Panc1 (cell line): ENCODE data around the gene NFATC1. TPM values are rescaled to one million over a fixed set of nuclear protein-coding genes. Genes with fewer than 3 reads are reported as not detected.

Experiments used
- ATAC-seq: fragments of 200-7000 bp; cut with Tn5 transposase; 2 replicates; pipeline ENCODE4 v1.9.1; 2020; ENCODE audit warnings: mild to moderate bottlenecking, moderate library complexity
- BruUV-seq: library from RNA; stranded (reverse); fragments of 400-500 nt; replicated peaks from 2 replicates; lab custom pipeline; 2021; lab: Mats Ljungman, UMichigan
- CTCF ChIA-PET: fragments of 300-600 bp; sonication (Branson Sonifier 250); formaldehyde crosslinking; loops from one replicate; lab custom pipeline; 2022; ENCODE audit warnings: antibody characterized with exemption; lab: Charles Lee
- POLR2A ChIA-PET: fragments of 300-600 bp; sonication (Branson Sonifier 250); formaldehyde crosslinking; loops from one replicate; lab custom pipeline; 2022; ENCODE audit warnings: antibody characterized with exemption; lab: Charles Lee
- DNase-seq: peaks from one replicate; pipeline ENCODE4 v3.0.0-alpha.2; 2010; ENCODE audit warnings: low read depth, low spot score
- H3K27ac ChIP-seq: 2 replicates; pipeline ENCODE4 v1.5.1; 2011; ENCODE audit warnings: mild to moderate bottlenecking, low read length, inconsistent platforms
- H3K27me3 ChIP-seq: fragments of 200-500 bp; sonication (Bioruptor generic); 2 replicates; pipeline ENCODE4 v1.6.0; 2014; ENCODE audit warnings: low read length, inconsistent platforms; ENCODE audit not compliant: control insufficient read depth, insufficient read depth
- H3K36me3 ChIP-seq: fragments of 200-500 bp; sonication (Bioruptor generic); 2 replicates; pipeline ENCODE4 v1.5.1; 2014; ENCODE audit warnings: inconsistent platforms, mild to moderate bottlenecking, low read length, moderate library complexity; ENCODE audit not compliant: control insufficient read depth, insufficient read depth
- H3K4me1 ChIP-seq: 2 replicates; pipeline ENCODE4 v1.5.1; 2011; ENCODE audit warnings: inconsistent platforms, mild to moderate bottlenecking, low read length, moderate library complexity; ENCODE audit not compliant: control insufficient read depth, insufficient read depth
- H3K4me3 ChIP-seq, 2 experiments: 2 replicates each; pipeline ENCODE4 v1.5.1; 2011 to 2012; ENCODE audit warnings: low read depth in 2 of 2, low read length in 2 of 2, mild to moderate bottlenecking in 2 of 2, inconsistent platforms in 1 of 2, moderate library complexity in 1 of 2
- H3K9me3 ChIP-seq: fragments of 200-500 bp; sonication (Bioruptor generic); 2 replicates; pipeline ENCODE4 v1.5.1; 2014; ENCODE audit warnings: low read depth, mild to moderate bottlenecking, inconsistent platforms, low read length, moderate library complexity; ENCODE audit not compliant: control insufficient read depth, insufficient read depth
- CTCF ChIP-seq: fragments of 450-650 bp; IDR thresholded peaks from 2 replicates; pipeline ENCODE4 v1.5.1; 2017; ENCODE audit warnings: mild to moderate bottlenecking
- POLR2AphosphoS5 ChIP-seq: IDR thresholded peaks from 2 replicates; pipeline ENCODE4 v1.6.1; 2012; ENCODE audit warnings: mild to moderate bottlenecking, low read depth, low read length, moderate library complexity
- SIN3A ChIP-seq: IDR thresholded peaks from 2 replicates; pipeline ENCODE4 v1.6.1; 2012; ENCODE audit warnings: low read depth, mild to moderate bottlenecking, low read length, moderate library complexity, borderline replicate concordance; ENCODE audit not compliant: insufficient read depth
- TCF7L2 ChIP-seq: IDR thresholded peaks from 2 replicates; pipeline ENCODE4 v1.6.1; 2011; ENCODE audit warnings: mild to moderate bottlenecking, low read depth, low read length, inconsistent platforms
- in situ Hi-C: cut with HindIII; loops from 2 replicates; pipeline ENCODE4 v1.10.0; 2016; ENCODE audit warnings: low sequenced_read_pairs, low pct_unique_long_range_greater_than_20kb
- intact Hi-C: fragments of 100-400 bp; cut with micrococcal nuclease; formaldehyde crosslinking; loops from one replicate; pipeline ENCODE4 v1.10.0; 2022; ENCODE audit not compliant: unreplicated experiment
- total RNA-seq: library from RNA; stranded (reverse); gene quantifications from one replicate; pipeline ENCODE4 v1.2.1, GENCODE V29; 2021; ENCODE audit not compliant: unreplicated experiment
- TF ChIP-seq, protein P1 (sequence below), 2 experiments: IDR thresholded peaks; 2 replicates each; pipeline ENCODE4 v1.6.1; 2011 to 2012; ENCODE audit warnings: low read depth in 2 of 2, control low read depth in 1 of 2, low read length in 1 of 2, mild to moderate bottlenecking in 1 of 2, moderate library complexity in 1 of 2; ENCODE audit not compliant: insufficient read depth in 1 of 2

Gene NFATC1
- total RNA-seq, 1 experiment from 2014 or later, result 30.8 TPM

GRCh38 chr18:79384834-79385233, 10.9 kb upstream of the NFATC1 start:
- in situ Hi-C loops, result no loop called here
- no TSS peak for BruUV-seq

GRCh38 chr18:79385326-79385707, 10.4 kb upstream of the NFATC1 start:
- TF ChIP-seq CTCF (no peak), SIN3A (no peak)
- Histone ChIP-seq H3K27ac (no peak overlapping the region), H3K9me3 (no peaks in the 10 kb centered on the region), H3K4me1 (no peaks in the 10 kb centered on the region), H3K36me3 (no peaks in the 10 kb centered on the region), H3K27me3 (peaks cover 4% of the 10 kb centered on the region), H3K4me3 (no peak overlapping the region)
- intact Hi-C loops, result no loop called here
- ChIA-PET POLR2A (no interaction called here), CTCF (interaction anchor here (1.5 kb wide), 1 partner anchor 8 kb away, joined by 3 read pairs; no protein-coding TSS in a partner anchor)
- ATAC-seq (no peak), DNase-seq (no peak)
- BruUV-seq, result no TSS peak
- in situ Hi-C loops, result no loop called here

More at GRCh38 chr18:79384834-79385233, 10.9 kb upstream of the NFATC1 start:
- ATAC-seq (no peak), DNase-seq (no peak)
- POLR2A ChIA-PET, result interaction anchor here (0.5 kb wide), 1 partner anchor 19 kb away, joined by 3 read pairs; no protein-coding TSS in a partner anchor
- Histone ChIP-seq H3K4me1 (no peaks in the 10 kb centered on the region), H3K36me3 (no peaks in the 10 kb centered on the region), H3K9me3 (no peaks in the 10 kb centered on the region), H3K27ac (no peak overlapping the region), H3K4me3 (no peak overlapping the region), H3K27me3 (peaks cover 4% of the 10 kb centered on the region)
- TF ChIP-seq SIN3A (no peak), POLR2AphosphoS5 (no peak), CTCF (no peak), TCF7L2 (no peak)
- TF ChIP-seq, protein P1, sequence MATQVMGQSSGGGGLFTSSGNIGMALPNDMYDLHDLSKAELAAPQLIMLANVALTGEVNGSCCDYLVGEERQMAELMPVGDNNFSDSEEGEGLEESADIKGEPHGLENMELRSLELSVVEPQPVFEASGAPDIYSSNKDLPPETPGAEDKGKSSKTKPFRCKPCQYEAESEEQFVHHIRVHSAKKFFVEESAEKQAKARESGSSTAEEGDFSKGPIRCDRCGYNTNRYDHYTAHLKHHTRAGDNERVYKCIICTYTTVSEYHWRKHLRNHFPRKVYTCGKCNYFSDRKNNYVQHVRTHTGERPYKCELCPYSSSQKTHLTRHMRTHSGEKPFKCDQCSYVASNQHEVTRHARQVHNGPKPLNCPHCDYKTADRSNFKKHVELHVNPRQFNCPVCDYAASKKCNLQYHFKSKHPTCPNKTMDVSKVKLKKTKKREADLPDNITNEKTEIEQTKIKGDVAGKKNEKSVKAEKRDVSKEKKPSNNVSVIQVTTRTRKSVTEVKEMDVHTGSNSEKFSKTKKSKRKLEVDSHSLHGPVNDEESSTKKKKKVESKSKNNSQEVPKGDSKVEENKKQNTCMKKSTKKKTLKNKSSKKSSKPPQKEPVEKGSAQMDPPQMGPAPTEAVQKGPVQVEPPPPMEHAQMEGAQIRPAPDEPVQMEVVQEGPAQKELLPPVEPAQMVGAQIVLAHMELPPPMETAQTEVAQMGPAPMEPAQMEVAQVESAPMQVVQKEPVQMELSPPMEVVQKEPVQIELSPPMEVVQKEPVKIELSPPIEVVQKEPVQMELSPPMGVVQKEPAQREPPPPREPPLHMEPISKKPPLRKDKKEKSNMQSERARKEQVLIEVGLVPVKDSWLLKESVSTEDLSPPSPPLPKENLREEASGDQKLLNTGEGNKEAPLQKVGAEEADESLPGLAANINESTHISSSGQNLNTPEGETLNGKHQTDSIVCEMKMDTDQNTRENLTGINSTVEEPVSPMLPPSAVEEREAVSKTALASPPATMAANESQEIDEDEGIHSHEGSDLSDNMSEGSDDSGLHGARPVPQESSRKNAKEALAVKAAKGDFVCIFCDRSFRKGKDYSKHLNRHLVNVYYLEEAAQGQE (IDR thresholded peaks at IDR 0.05; ENCODE audit: insufficient read depth in 1 of 2, low read depth in 2 of 2, low read length in 1 of 2), result no peak
- CTCF ChIA-PET, result interaction anchor here (1.1 to 1.5 kb wide), 2 partner anchors 8 to 67 kb away, joined by 3 read pairs; no protein-coding TSS in a partner anchor
- intact Hi-C loops, result no loop called here
